Spleen (tissue), 11 donors: ENCODE measurements around the gene ZXDC. TPM values are rescaled to one million over a fixed set of nuclear protein-coding genes. Genes with fewer than 3 reads are reported as not detected.

ENCODE experiments used
- DNase-seq: peaks from one replicate; pipeline ENCODE4 v3.0.0-alpha.2; 2020
- H3K27ac ChIP-seq, 8 donors: fragments of 200-600 bp; sonication (generic) in 7 of 8; 1 replicate in 4 of 8; 2 replicates in 4 of 8; pipeline versions ENCODE4 v1.5.0 to v1.8.0; 2016 to 2021; ENCODE audit warnings: inconsistent platforms in 4 of 8, mild to moderate bottlenecking in 4 of 8, moderate library complexity in 1 of 8
- H3K27me3 ChIP-seq, 7 donors: fragments of 200-600 bp; sonication (generic) in 6 of 7; replicated peaks in 1 of 7; 1 replicate in 4 of 7; 2 replicates in 3 of 7; pipeline versions ENCODE4 v1.5.0 to v1.8.0; 2016 to 2021; ENCODE audit warnings: inconsistent platforms in 3 of 7, mild to moderate bottlenecking in 1 of 7
- H3K36me3 ChIP-seq, 6 donors: fragments of 200-600 bp; sonication (generic) in 5 of 6; 1 replicate in 4 of 6; 2 replicates in 2 of 6; pipeline versions ENCODE4 v1.5.0 to v1.8.0; 2016 to 2021; ENCODE audit warnings: inconsistent platforms in 2 of 6
- H3K4me1 ChIP-seq, 6 donors: fragments of 200-600 bp; sonication (generic) in 5 of 6; 1 replicate in 3 of 6; 2 replicates in 3 of 6; pipeline versions ENCODE4 v1.5.0 to v1.8.0; 2016 to 2021; ENCODE audit warnings: inconsistent platforms in 3 of 6
- H3K4me3 ChIP-seq, 8 donors: fragments of 200-600 bp; sonication (generic) in 7 of 8; 1 replicate in 4 of 8; 2 replicates in 4 of 8; pipeline versions ENCODE4 v1.5.0 to v1.8.0; 2016 to 2021; ENCODE audit warnings: inconsistent platforms in 4 of 8, mild to moderate bottlenecking in 4 of 8, moderate library complexity in 2 of 8
- H3K9me3 ChIP-seq, 8 donors: fragments of 200-600 bp; sonication (generic) in 7 of 8; 1 replicate in 4 of 8; 2 replicates in 4 of 8; pipeline versions ENCODE4 v1.5.0 to v1.8.0; 2016 to 2021; ENCODE audit warnings: inconsistent platforms in 4 of 8
- CTCF ChIP-seq, 11 experiments: fragments of 200-600 bp in 7 of 11; fragments of 450-650 bp in 4 of 11; sonication (generic) in 4 of 11; IDR thresholded peaks in 8 of 11; conservative IDR thresholded peaks in 3 of 11; 1 replicate in 7 of 11; 2 replicates in 4 of 11; pipeline versions ENCODE4 v1.4.0 to v1.8.0; 2016 to 2021; ENCODE audit warnings: antibody characterized with exemption in 11 of 11, inconsistent platforms in 4 of 11, mild to moderate bottlenecking in 1 of 11
- POLR2A ChIP-seq, 3 donors: fragments of 450-650 bp; IDR thresholded peaks; one replicate each; pipeline ENCODE4 v1.5.1; 2017; ENCODE audit warnings: antibody characterized with exemption in 3 of 3, mild to moderate bottlenecking in 1 of 3
- POLR2AphosphoS5 ChIP-seq, 3 donors: sonication (generic); formaldehyde crosslinking; IDR thresholded peaks; one replicate each; pipeline ENCODE4 v1.5.1; 2017; ENCODE audit warnings: antibody characterized with exemption in 3 of 3
- WGBS, 5 donors: extraction: QIAGEN DNeasy Blood & Tissue Kit in 3 of 5; methylation state at CpG; one replicate each; pipeline versions ENCODE4 v1.1.5 to v1.1.7; 2013 to 2018; 5-methylcytosine and 5-hydroxymethylcytosine counted together
- intact Hi-C: fragments of 100-400 bp; cut with DNase I; formaldehyde crosslinking; loops from one replicate; pipeline ENCODE4 v1.15.0; 2023; ENCODE audit warnings: low total_unique reads
- polyA plus RNA-seq, 3 donors: library from polyadenylated mRNA; stranded (reverse); fragments of 200-250 nt; gene quantifications; one replicate each; pipeline ENCODE4 v1.2.1, GENCODE V29; 2013
- total RNA-seq, 7 donors: library from RNA; depleted of rRNA in 3 of 7; stranded (reverse); fragments of >200 nt in 3 of 7; fragmentation: NEBNext Ultra II Directional in 4 of 7; extraction: Animal tissue kit (Norgen Biotek cat#: 25700) in 4 of 7; gene quantifications; one replicate each; pipeline versions ENCODE4 v1.1.0 to v1.2.1, GENCODE V29; 2016 to 2021
- donor health status: healthy with polysubstance abuse.
- donor health status: DM: no; HTN: no; CAD: no; lungs with moderate emphysema.
- donor health status: DM: no; HTN: no; CAD: no.
- donor health status: Bipolar disorder and iron deficiency.
- donor health status: healthy.
- donor health status: DM: no; HTN: no; CAD: no.
- donor health status: DM: yes; HTN: yes; CAD: no.

The ZXDC gene
- total and polyA plus RNA-seq, 10 donors, result 7.5 to 75.3 (median 48.1) TPM

DNA sequence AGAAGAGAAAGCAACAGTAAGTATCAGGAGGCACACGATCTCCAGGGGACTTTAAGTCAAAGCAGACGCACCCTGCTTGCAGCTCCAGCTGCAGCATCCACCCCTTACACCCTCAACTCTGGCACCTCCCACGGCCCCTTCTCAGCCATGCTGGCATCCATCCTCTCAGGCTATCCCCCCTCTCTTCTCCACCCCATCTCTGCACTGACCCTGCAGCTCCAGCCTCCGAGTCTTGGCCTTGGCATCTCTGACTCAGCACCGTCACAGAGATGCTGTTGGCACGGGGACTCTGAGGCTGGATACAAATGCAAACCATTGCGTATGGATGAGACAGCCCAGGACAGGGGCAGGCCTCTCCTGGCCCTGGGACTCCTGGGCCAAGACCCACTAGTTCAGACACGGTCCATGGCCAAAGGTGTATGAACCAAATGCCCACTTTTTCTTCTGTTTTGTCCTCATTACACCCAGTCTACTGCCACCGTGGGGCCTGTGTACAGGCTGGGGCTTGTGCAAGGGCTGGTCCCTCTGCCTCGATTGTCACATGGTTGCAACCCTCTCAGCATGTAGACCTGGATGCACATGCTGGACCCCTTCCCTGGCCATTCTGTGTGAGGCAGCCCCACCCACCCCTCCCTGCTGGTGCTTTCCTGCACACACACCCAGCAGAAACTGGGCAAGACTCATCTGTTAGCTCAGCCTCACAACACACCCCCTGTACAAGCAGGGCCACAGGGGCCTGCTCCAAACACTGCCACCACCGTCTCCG, 18.7 kb upstream of the ZXDC start:
- intact Hi-C loops, result no loop called here
- no peaks in the 10 kb centered on the region for H3K36me3 ChIP-seq
- no peak for TF ChIP-seq CTCF (IDR thresholded peaks at IDR 0.05 in 8 of 11, conservative IDR thresholded peaks at IDR 0.05 in 3 of 11)
- no peak for TF ChIP-seq POLR2A (IDR thresholded peaks at IDR 0.05)
- no peak for TF ChIP-seq POLR2AphosphoS5 (IDR thresholded peaks at IDR 0.05)
- no peak overlapping the region for H3K27ac ChIP-seq
- H3K27me3 ChIP-seq, result no peaks in the 10 kb centered on the region
- H3K4me1 ChIP-seq, result peaks cover 0 to 27% (median 13%) of the 10 kb centered on the region in 6 donors
- DNase-seq, result peak; percentile 72
- H3K4me3 ChIP-seq, result no peak overlapping the region
- H3K9me3 ChIP-seq, result no peaks in the 10 kb centered on the region
- WGBS, 5 donors, result 72 to 82% (median 79%) methylated on average over 11 to 12 of the region's 12 CpGs

DNA sequence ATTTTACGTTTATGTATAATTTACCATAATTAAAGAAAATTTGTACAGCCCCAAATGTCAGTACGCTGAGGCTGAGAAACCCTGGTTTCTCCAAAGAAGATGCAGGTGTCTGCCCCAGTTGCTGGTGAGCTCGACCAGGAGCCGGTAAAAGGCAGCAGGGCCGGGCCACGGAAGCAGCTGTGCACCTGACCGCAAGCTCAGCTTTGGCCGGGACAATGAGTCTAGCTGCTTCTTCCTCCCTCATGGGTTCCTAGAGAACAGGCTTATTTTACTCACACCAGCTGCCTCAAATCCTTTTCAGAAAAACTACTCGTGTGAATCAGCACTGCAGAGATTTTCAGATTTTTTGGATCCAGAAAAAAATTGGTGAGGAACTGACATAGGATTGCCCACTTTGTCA, 18.0 kb upstream of the ZXDC start:
- DNase-seq, result peak; percentile 57
- no peak overlapping the region for H3K27ac ChIP-seq
- H3K9me3 ChIP-seq, result no peaks in the 10 kb centered on the region
- WGBS, 5 donors, result 65 to 78% (median 70%) methylated on average over 9 of the region's 9 CpGs
- H3K36me3 ChIP-seq, result no peaks in the 10 kb centered on the region
- peaks cover 0 to 31% (median 13%) of the 10 kb centered on the region in 6 donors for H3K4me1 ChIP-seq
- H3K27me3 ChIP-seq, result no peaks in the 10 kb centered on the region
- intact Hi-C loops, result no loop called here
- no peak overlapping the region for H3K4me3 ChIP-seq
- no peak for TF ChIP-seq POLR2A (IDR thresholded peaks at IDR 0.05)
- no peak for TF ChIP-seq POLR2AphosphoS5 (IDR thresholded peaks at IDR 0.05)
- TF ChIP-seq CTCF (IDR thresholded peaks at IDR 0.05 in 8 of 11, conservative IDR thresholded peaks at IDR 0.05 in 3 of 11), result no peak

DNA sequence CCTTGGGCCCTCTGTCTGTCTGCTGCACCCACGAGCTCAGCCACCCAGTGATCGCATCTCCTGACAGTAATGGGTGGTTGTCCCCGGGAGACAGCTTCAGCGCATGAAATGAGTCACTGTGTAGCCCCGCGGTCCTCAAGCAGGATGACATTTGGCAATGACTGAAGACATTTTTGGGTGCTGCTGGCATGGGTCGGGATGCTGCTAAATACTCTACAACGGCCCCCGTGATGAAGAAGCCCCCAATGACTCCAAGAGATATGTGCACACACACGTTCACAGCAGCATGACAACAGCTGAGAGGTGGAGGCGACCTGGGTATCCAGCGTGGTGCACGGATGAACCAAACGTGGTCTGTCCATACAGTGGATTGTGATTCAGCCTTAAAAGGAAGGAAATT, 17.4 kb upstream of the ZXDC start:
- intact Hi-C loops, result no loop called here
- peaks cover 0 to 37% (median 16%) of the 10 kb centered on the region in 6 donors for H3K4me1 ChIP-seq
- TF ChIP-seq POLR2AphosphoS5 (IDR thresholded peaks at IDR 0.05) (no peak), CTCF (IDR thresholded peaks at IDR 0.05 in 8 of 11, conservative IDR thresholded peaks at IDR 0.05 in 3 of 11) (no peak), POLR2A (IDR thresholded peaks at IDR 0.05) (no peak)
- H3K4me3 ChIP-seq, result no peak overlapping the region
- no peaks in the 10 kb centered on the region for H3K9me3 ChIP-seq
- no peaks in the 10 kb centered on the region for H3K36me3 ChIP-seq
- WGBS, 5 donors, result 80 to 94% (median 84%) methylated on average over 12 to 14 of the region's 14 CpGs
- H3K27me3 ChIP-seq, result no peaks in the 10 kb centered on the region
- no peak overlapping the region for H3K27ac ChIP-seq
- peak; percentile 53 for DNase-seq

DNA sequence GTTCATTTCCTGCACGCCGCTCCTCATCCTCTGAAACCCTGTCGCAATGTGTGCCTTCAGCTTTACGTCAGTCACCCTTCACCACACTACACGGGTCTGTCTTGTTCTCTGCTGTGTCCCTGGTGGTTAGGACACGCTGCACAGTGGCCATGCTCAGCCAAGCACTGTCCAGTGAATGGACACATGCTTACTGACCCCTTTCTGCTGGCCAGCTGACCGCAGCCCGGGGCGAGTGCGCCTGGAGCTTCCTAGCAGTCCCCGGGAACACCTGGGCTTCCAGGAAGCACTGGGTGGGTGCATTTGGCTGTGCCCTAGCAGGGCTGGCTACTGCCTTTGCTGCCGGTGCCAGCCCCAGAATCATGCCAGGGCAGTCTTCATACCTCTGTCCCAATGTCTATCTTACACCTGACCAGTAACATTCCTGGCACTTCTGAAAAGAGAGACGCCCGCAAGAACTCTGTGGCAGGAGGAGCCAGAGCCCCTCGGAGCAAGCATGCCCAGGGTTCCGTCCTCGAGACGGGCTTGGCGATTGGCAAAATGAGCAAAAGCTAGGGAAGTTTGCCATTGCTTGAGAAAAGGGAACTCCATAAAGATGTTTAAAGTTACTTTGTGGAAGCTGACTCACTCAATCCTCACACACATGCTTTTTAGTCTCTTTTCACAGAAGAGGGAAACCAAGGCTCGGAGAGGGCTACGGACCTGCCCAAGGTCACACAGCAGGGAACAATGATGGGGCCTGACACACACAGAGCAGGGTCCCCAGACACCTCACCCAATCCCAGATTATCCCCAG, 15.7 kb upstream of the ZXDC start:
- Histone ChIP-seq H3K27me3 (no peaks in the 10 kb centered on the region), H3K4me3 (no peak overlapping the region), H3K9me3 (no peaks in the 10 kb centered on the region), H3K4me1 (peaks cover 7 to 54% (median 32%) of the 10 kb centered on the region in 6 donors), H3K36me3 (no peaks in the 10 kb centered on the region), H3K27ac (peak overlapping the region in 2 of 8 donors; percentile 6 to 14)
- intact Hi-C loops, result no loop called here
- TF ChIP-seq POLR2A (IDR thresholded peaks at IDR 0.05) (no peak), POLR2AphosphoS5 (IDR thresholded peaks at IDR 0.05) (no peak), CTCF (IDR thresholded peaks at IDR 0.05 in 8 of 11, conservative IDR thresholded peaks at IDR 0.05 in 3 of 11) (no peak)
- 71 to 86% (median 83%) methylated on average over 15 to 21 of the region's 21 CpGs for WGBS, 5 donors
- DNase-seq, result peak; percentile 72
